Measurements from ENCODE around the gene SNX24.

Gene SNX24

DNA sequence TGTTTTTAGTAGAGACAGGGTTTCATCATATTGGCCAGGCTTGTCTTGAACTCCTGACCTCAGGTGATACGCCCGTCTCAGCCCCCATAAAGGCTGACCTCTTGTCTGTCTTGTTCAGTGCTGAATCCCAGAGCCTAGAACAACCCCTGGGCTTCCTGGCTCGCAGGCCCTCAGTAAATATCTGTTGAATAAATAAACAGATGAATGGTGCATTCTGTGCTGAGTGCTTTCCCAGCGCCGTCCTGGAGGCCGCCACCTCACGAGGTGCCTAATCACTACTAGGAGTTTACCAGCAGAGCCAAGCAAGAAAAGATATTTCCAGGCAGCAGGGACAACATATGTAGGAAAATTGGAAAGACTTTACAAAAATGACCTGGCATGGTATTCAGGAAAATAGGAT is 88.5 kb downstream of the SNX24 start:
- Histone ChIP-seq H3K9ac (no peak overlapping the region), H4K20me1 (peaks cover 0 to 81% (median 0%) of the 10 kb centered on the region in 11 experiments; a peak in 4 of 22 replicates), H3K4me3 (no peak overlapping the region), H3K27ac (no peak overlapping the region), H3K36me3 (peaks cover 0 to 42% (median 0%) of the 10 kb centered on the region in 11 experiments; a peak in 4 of 22 replicates), H3K27me3 (no peaks in the 10 kb centered on the region), H3K9me3 (replicated peaks in 1 of 11) (no peaks in the 10 kb centered on the region), H3K4me2 (no peak overlapping the region), H3K4me1 (no peaks in the 10 kb centered on the region)
- no peak for TF ChIP-seq Cebpa-rat (IDR thresholded peaks at IDR 0.05)

- Histone ChIP-seq H3K4me3 (no peak overlapping the region), H3K9me3 (replicated peaks in 1 of 11) (no peaks in the 10 kb centered on the region), H3K27me3 (no peaks in the 10 kb centered on the region), H3K27ac (no peak overlapping the region), H3K4me1 (no peaks in the 10 kb centered on the region), H3K9ac (no peak overlapping the region), H4K20me1 (peaks cover 0 to 67% (median 0%) of the 10 kb centered on the region in 11 experiments; a peak in 3 of 22 replicates), H3K36me3 (peaks cover 0 to 63% (median 0%) of the 10 kb centered on the region in 11 experiments; a peak in 4 of 22 replicates), H3K4me2 (no peak overlapping the region)
- no peak for TF ChIP-seq Cebpa-rat (IDR thresholded peaks at IDR 0.05)
These were observed 90.7 kb downstream of the SNX24 start for GRCh38 chr5:122936088-122936487.

DNA sequence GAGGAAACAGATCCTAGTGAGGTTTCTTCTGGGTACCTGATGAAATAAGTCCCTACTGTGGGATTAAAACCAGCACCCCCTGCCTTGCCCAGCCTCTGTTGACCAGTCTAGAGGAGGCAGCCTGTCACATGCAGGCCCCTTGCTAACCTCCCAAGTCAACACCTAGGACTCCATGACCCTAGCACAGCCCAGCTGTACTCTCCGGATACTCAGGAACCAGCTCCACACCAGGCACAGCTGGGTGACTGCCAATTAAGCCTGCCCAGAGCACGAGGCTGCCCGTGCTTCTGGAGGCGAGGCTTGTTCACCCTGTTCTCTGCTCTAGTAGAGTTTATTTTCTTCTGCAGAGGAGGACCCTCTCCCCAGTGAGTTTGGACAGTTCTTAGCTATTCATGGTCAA is 92.5 kb downstream of the SNX24 start:
- TF ChIP-seq Cebpa-rat (IDR thresholded peaks at IDR 0.05): no peak
- no peak overlapping the region for H3K4me2 ChIP-seq
- peaks cover 0 to 1% (median 0%) of the 10 kb centered on the region in 10 experiments; a peak in 2 of 20 replicates for H3K4me1 ChIP-seq
- H3K36me3 ChIP-seq: peaks cover 0 to 75% (median 0%) of the 10 kb centered on the region in 11 experiments; a peak in 4 of 22 replicates
- no peaks in the 10 kb centered on the region for H3K9me3 ChIP-seq (replicated peaks in 1 of 11)
- H3K9ac ChIP-seq: no peak overlapping the region
- no peaks in the 10 kb centered on the region for H3K27me3 ChIP-seq
- H3K4me3 ChIP-seq: no peak overlapping the region
- H4K20me1 ChIP-seq: peaks cover 0 to 67% (median 0%) of the 10 kb centered on the region in 11 experiments; a peak in 3 of 22 replicates
- H3K27ac ChIP-seq: no peak overlapping the region

- Histone ChIP-seq H3K27me3 (no peaks in the 10 kb centered on the region), H3K27ac (no peak overlapping the region), H3K9me3 (replicated peaks in 1 of 11) (no peaks in the 10 kb centered on the region), H3K4me1 (peaks cover 0 to 24% (median 5%) of the 10 kb centered on the region in 10 experiments; a peak in 10 of 20 replicates), H3K4me3 (no peak overlapping the region), H3K9ac (no peak overlapping the region), H4K20me1 (peaks cover 0 to 68% (median 0%) of the 10 kb centered on the region in 11 experiments; a peak in 3 of 22 replicates), H3K36me3 (peaks cover 0 to 64% (median 0%) of the 10 kb centered on the region in 11 experiments; a peak in 4 of 22 replicates), H3K4me2 (no peak overlapping the region)
- no peak for TF ChIP-seq Cebpa-rat (IDR thresholded peaks at IDR 0.05)
These were observed 95.5 kb downstream of the SNX24 start for GRCh38 chr5:122940890-122941289.

DNA sequence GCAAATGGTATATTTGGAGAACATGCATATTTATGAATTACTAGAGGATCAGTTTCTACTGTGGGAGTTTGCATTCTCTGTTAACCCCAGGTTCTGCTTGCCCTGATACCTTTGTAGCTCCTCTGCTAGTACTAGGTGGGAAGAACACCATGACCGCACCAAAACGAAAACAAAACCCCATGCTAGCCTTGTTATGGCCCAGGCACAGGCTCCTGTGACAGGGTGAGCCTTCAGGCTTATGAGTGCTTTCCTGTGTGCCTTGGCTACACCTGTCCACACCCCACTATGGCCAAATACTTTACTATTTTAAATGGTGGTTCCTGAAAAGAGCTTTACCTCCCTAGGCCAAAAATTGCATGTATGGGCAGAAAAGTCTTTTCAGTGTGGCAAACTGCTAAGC is 96.3 kb downstream of the SNX24 start:
- TF ChIP-seq Cebpa-rat (IDR thresholded peaks at IDR 0.05): no peak
- H3K27ac ChIP-seq: no peak overlapping the region

DNA sequence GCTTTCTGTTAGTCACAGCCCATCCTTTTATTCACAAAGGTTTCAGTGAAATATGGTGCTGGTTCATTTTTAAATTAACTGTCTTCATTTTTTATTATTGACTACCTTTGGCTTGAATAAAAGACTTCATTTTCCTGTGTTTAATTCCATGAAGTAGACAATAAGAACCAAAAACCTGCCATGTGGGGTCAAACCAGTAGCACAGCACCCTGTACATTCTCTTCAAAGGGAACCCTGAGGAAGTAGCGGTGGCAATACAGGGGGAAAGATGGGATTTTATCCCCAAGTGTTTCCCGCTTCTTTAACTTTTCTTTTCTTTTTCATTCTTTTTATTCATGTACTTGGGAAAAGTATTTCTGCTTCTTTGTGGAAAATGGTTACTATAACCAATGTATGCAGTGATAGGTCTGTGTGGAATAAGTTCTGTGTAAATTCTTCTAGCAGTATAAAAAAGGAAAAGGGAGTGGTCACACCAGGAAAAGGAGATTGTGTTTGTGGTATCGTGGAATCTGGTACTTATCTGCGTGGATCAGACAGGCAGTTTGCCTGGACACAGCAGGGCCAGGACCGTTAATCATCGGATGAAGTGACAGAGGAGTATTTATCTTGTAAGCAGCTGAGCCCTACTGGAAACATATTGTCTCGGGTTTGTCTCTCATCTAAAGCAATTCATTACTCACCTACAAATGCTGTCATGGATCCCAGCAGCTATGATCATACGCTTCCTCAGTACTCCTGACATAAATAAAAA is 96.9 kb downstream of the SNX24 start:
- Histone ChIP-seq H3K36me3 (peaks cover 0 to 69% (median 0%) of the 10 kb centered on the region in 11 experiments; a peak in 4 of 22 replicates), H3K27ac (no peak overlapping the region), H3K27me3 (no peaks in the 10 kb centered on the region), H3K4me3 (no peak overlapping the region), H4K20me1 (peaks cover 0 to 65% (median 0%) of the 10 kb centered on the region in 11 experiments; a peak in 3 of 22 replicates), H3K9me3 (replicated peaks in 1 of 11) (no peaks in the 10 kb centered on the region), H3K9ac (no peak overlapping the region), H3K4me2 (no peak overlapping the region), H3K4me1 (peaks cover 4 to 24% (median 8%) of the 10 kb centered on the region in 10 experiments; a peak in 19 of 20 replicates)
- no peak for TF ChIP-seq Cebpa-rat (IDR thresholded peaks at IDR 0.05)

More for the DNA sequence above, 96.3 kb downstream of the SNX24 start:
- peaks cover 0 to 69% (median 0%) of the 10 kb centered on the region in 11 experiments; a peak in 4 of 22 replicates for H3K36me3 ChIP-seq
- peaks cover 0 to 24% (median 5%) of the 10 kb centered on the region in 10 experiments; a peak in 11 of 20 replicates for H3K4me1 ChIP-seq
- no peak overlapping the region for H3K9ac ChIP-seq
- H3K4me2 ChIP-seq: no peak overlapping the region
- H4K20me1 ChIP-seq: peaks cover 0 to 61% (median 0%) of the 10 kb centered on the region in 11 experiments; a peak in 3 of 22 replicates
- no peaks in the 10 kb centered on the region for H3K9me3 ChIP-seq (replicated peaks in 1 of 11)
- H3K27me3 ChIP-seq: no peaks in the 10 kb centered on the region
- no peak overlapping the region for H3K4me3 ChIP-seq

GRCh38 chr5:122943050-122943698 is 97.8 kb downstream of the SNX24 start:
- Histone ChIP-seq H3K36me3 (peaks cover 0 to 68% (median 0%) of the 10 kb centered on the region in 11 experiments; a peak in 5 of 22 replicates), H3K9ac (no peak overlapping the region), H3K9me3 (replicated peaks in 1 of 11) (no peaks in the 10 kb centered on the region), H4K20me1 (peaks cover 0 to 61% (median 0%) of the 10 kb centered on the region in 11 experiments; a peak in 3 of 22 replicates), H3K4me2 (peak overlapping the region in 1 of 11 experiments; percentile 43; a peak in 2 of 22 replicates), H3K27me3 (no peaks in the 10 kb centered on the region), H3K27ac (no peak overlapping the region), H3K4me3 (no peak overlapping the region), H3K4me1 (peaks cover 12 to 24% (median 15%) of the 10 kb centered on the region in 10 experiments)
- TF ChIP-seq Cebpa-rat (IDR thresholded peaks at IDR 0.05): no peak

DNA sequence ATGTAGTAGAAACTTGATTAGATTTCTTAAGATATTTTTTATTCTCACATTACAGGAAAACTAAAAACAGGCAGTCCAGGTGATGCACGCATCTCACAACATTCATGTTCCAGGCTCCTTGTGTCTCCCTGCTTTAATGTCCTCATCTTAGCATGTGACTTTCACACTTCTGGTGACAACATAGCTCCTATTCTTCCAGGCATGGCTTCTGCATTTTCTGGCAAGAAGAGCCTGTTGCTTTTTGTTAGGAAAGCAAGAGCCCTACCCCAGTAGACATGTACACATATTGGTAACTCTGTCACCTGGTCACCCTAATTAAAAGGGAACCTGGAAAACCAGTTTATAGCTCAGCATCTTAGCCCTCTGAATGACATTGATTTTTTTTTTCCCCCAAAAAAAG is 98.6 kb downstream of the SNX24 start:
- Histone ChIP-seq H3K4me3 (no peak overlapping the region), H3K4me2 (peak overlapping the region in 7 of 11 experiments; percentile 3 to 67 (median 11); a peak in 8 of 22 replicates), H3K27ac (no peak overlapping the region), H3K27me3 (no peaks in the 10 kb centered on the region), H4K20me1 (peaks cover 0 to 61% (median 0%) of the 10 kb centered on the region in 11 experiments; a peak in 3 of 22 replicates), H3K4me1 (peaks cover 13 to 24% (median 19%) of the 10 kb centered on the region in 10 experiments), H3K9me3 (replicated peaks in 1 of 11) (no peaks in the 10 kb centered on the region), H3K9ac (no peak overlapping the region), H3K36me3 (peaks cover 0 to 71% (median 0%) of the 10 kb centered on the region in 11 experiments; a peak in 5 of 22 replicates)
- TF ChIP-seq Cebpa-rat (IDR thresholded peaks at IDR 0.05): no peak

DNA sequence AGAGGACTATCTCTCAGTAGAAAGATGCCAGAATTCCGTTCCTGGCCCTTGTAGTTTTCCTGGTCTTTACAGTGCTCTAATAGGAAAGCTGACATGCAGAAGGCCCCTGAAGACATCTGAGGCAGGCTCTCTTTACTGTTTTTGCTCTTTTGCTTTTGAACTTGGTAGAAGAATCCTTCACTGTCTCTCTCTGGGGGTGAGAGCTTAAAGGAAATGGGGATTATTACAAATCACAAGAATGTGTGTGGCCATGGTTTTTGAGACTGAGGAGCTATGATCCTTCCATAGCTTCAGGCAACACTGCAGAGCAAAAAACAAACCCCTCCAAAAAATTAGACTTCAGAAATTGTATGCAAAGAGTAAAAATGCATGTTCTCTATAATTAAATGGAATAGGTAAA is 102.0 kb downstream of the SNX24 start:
- H3K9ac ChIP-seq: no peak overlapping the region
- H3K36me3 ChIP-seq: peaks cover 0 to 62% (median 0%) of the 10 kb centered on the region in 11 experiments; a peak in 5 of 22 replicates
- H3K4me2 ChIP-seq: peak overlapping the region in 8 of 11 experiments; percentile 9 to 76 (median 62); a peak in 14 of 22 replicates
- H3K27me3 ChIP-seq: no peaks in the 10 kb centered on the region
- H4K20me1 ChIP-seq: peaks cover 0 to 41% (median 0%) of the 10 kb centered on the region in 11 experiments; a peak in 3 of 22 replicates
- no peak for TF ChIP-seq Cebpa-rat (IDR thresholded peaks at IDR 0.05)
- H3K27ac ChIP-seq: no peak overlapping the region
- H3K4me1 ChIP-seq: peaks cover 13 to 24% (median 19%) of the 10 kb centered on the region in 10 experiments
- H3K4me3 ChIP-seq: no peak overlapping the region
- H3K9me3 ChIP-seq (replicated peaks in 1 of 11): 0 out of 22 replicates have a peak, but pooled peaks cover 0 to 3% (median 0%) of the 10 kb centered on the region in 11 experiments
